SK-N-MC (cell line): ENCODE data around the gene CAMKMT.

Experiments used
- DNase-seq: peaks from one replicate; pipeline ENCODE4 v3.0.0-alpha.2; 2011; ENCODE audit warnings: low read depth, low spot score
- H3K27ac ChIP-seq: fragments of 200-600 bp; sonication (generic); 2 replicates; pipeline ENCODE4 v1.5.1; 2016; ENCODE audit warnings: mixed run types
- H3K36me3 ChIP-seq: fragments of 200-600 bp; sonication (generic); 2 replicates; pipeline ENCODE4 v1.6.1; 2017; ENCODE audit warnings: antibody characterized with exemption, low read length, mixed read lengths; ENCODE audit not compliant: insufficient read depth
- H3K4me3 ChIP-seq: fragments of 200-600 bp; sonication (generic); 2 replicates; pipeline ENCODE4 v1.5.1; 2016
- H3K9ac ChIP-seq: fragments of 200-600 bp; sonication (generic); 2 replicates; pipeline ENCODE4 v1.8.0; 2017; ENCODE audit warnings: mixed run types, mixed read lengths; ENCODE audit not compliant: insufficient read length
- H3K9me3 ChIP-seq: fragments of 200-600 bp; sonication (generic); 2 replicates; pipeline ENCODE4 v1.6.1; 2017; ENCODE audit warnings: low read depth, mild to moderate bottlenecking, antibody characterized with exemption, low read length, moderate library complexity, mixed read lengths
- EZH2 ChIP-seq: fragments of 200-600 bp; sonication (generic); IDR thresholded peaks from one replicate; pipeline ENCODE4 v1.6.1; 2017; ENCODE audit warnings: antibody characterized with exemption
- FOXP2 ChIP-seq: optimal IDR thresholded peaks from 2 replicates; pipeline ENCODE3; 2011; ENCODE audit warnings: mild to moderate bottlenecking, moderate library complexity; ENCODE audit not compliant: insufficient read depth; ENCODE audit errors: extremely low read length, control extremely low read depth
- POLR2AphosphoS5 ChIP-seq: IDR thresholded peaks from 2 replicates; pipeline ENCODE4 v1.6.1; 2012; ENCODE audit warnings: mild to moderate bottlenecking, low read depth, low read length, borderline replicate concordance

CAMKMT gene

DNA sequence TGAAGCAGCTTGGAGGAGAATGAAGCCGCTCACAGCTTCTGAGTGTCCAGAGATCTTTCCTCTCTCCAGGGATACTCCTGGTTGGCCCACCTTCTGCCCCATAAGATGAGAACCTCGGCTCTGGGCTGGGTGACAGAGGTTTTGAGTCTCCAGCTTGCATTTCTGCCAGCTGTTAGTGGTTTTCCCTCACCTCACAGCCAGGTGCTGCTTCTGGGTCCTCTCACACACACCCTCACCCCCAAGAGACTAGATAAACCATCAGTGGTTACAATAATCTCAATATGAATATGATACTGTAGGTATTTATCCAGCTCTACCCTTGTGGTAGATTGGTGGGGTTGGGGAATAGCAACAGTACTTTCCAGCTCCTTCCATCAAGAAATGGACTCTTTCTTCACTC, 418.0 kb downstream of the CAMKMT start:
- TF ChIP-seq EZH2 (no peak), FOXP2 (no peak), POLR2AphosphoS5 (no peak)
- no peak overlapping the region for H3K4me3 ChIP-seq
- no peaks in the 10 kb centered on the region for H3K36me3 ChIP-seq
- no peaks in the 10 kb centered on the region for H3K9me3 ChIP-seq
- no peak overlapping the region for H3K9ac ChIP-seq
- DNase-seq: no peak
- H3K27ac ChIP-seq: no peak overlapping the region

DNA sequence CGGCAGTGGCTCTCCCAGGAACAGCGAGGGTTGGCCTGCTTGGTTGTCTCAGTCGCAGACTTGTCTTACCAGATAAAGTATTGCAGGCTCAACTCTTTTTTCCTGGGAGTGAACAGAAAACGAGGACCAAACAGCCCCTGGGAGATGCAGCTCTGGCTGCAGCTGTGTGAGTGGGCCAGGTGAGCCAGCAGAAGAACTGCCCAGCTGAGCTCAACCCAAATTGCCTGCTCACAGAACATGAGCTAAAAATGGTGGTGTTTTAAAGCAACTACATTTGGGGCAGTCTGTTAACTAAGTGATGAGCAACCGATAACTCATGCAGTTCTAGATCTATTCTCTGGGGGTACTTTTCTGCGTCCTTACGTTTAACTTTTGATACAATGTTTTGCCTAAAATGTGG, 418.7 kb downstream of the CAMKMT start:
- H3K27ac ChIP-seq: no peak overlapping the region
- H3K9ac ChIP-seq: no peak overlapping the region
- no peaks in the 10 kb centered on the region for H3K9me3 ChIP-seq
- DNase-seq: no peak
- H3K4me3 ChIP-seq: no peak overlapping the region
- TF ChIP-seq POLR2AphosphoS5 (no peak), EZH2 (no peak), FOXP2 (no peak)
- no peaks in the 10 kb centered on the region for H3K36me3 ChIP-seq

DNA sequence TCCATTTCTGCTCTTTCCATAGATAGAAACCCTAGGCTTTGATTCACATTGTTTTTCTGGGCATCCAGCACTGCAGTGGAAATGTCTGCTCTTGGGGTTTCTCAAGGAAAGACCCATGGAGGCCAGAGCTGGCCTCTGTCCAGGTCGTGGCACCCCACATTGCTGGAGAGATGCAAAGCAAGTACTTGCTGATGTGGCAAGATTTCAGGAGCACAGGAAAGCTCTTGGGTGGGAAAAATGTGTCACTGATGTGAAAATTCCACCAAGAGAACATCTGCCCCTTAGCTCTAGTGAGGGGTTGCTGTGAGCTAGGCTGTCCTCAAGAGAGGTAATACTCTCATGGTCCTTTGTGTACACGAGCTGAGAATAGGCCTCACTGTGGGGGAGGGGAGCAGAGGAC, 423.7 kb downstream of the CAMKMT start:
- no peak overlapping the region for H3K27ac ChIP-seq
- TF ChIP-seq FOXP2 (no peak), POLR2AphosphoS5 (no peak), EZH2 (no peak)
- no peaks in the 10 kb centered on the region for H3K36me3 ChIP-seq
- H3K9ac ChIP-seq: no peak overlapping the region
- no peak for DNase-seq
- H3K4me3 ChIP-seq: no peak overlapping the region
- no peaks in the 10 kb centered on the region for H3K9me3 ChIP-seq

DNA sequence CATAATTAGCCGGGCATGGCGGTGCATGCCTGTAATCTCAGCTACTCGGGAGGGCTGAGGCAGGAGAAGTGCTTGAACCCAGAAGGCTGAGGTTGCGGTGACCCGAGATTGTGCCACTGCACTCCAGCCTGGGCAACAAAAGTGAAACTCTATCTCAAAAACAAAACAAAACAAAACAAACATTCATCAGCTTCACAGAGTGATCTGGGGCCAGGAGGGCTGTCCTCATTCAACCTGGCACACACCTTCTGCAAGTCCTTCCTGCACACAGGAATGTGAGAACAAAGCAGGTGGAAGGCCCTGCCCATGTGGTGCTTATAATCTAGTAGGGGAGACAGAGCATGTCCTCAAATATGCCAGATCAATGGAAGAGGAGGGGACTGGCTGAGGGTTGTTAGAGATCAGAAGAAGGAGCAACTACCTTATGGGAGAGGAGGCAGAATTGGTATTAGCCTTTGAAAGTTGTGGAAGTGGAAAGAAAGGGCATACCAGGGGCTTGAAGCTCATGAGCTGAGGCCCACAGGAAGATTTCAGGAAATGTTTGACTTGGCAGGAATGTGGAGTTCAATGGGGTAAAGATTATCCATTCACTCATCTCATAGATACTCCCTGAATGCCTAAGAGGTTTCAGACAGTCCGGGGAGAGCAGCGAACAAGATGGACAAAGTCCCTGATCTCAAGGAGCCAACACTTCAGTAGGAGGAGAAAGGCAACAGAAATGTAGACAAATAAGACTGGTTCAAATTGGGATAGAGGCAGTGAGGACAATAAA, 424.5 kb downstream of the CAMKMT start:
- no peak overlapping the region for H3K27ac ChIP-seq
- no peak for TF ChIP-seq EZH2
- no peak for TF ChIP-seq POLR2AphosphoS5
- no peak for TF ChIP-seq FOXP2
- DNase-seq: no peak
- no peaks in the 10 kb centered on the region for H3K9me3 ChIP-seq
- H3K4me3 ChIP-seq: no peak overlapping the region
- H3K36me3 ChIP-seq: no peaks in the 10 kb centered on the region
- H3K9ac ChIP-seq: no peak overlapping the region

GRCh38 chr2:44786817-44787214, 425.1 kb downstream of the CAMKMT start:
- no peak for DNase-seq
- Histone ChIP-seq H3K36me3 (no peaks in the 10 kb centered on the region), H3K4me3 (no peak overlapping the region), H3K9me3 (no peaks in the 10 kb centered on the region), H3K9ac (no peak overlapping the region), H3K27ac (no peak overlapping the region)
- TF ChIP-seq POLR2AphosphoS5 (no peak), EZH2 (no peak), FOXP2 (no peak)

DNA sequence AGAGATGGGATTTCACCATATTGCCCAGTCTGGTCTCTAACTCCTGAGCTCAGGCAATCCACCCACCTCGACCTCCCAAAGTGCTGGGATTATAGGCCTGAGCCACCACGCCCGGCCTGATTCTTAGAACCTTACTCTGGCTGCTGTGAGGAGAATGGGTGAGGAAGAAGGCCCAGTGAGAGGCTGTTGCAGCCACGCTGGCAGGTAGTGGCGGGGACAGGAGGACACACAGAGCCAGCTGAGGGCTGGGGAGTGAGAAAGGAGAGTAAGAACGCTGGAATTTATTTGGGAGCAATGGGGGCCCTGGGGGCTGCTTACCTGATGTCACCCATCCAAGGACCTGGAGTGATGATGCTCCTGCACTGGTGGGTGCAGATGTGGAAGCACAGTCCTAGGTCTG, 425.9 kb downstream of the CAMKMT start:
- H3K9ac ChIP-seq: no peak overlapping the region

DNA sequence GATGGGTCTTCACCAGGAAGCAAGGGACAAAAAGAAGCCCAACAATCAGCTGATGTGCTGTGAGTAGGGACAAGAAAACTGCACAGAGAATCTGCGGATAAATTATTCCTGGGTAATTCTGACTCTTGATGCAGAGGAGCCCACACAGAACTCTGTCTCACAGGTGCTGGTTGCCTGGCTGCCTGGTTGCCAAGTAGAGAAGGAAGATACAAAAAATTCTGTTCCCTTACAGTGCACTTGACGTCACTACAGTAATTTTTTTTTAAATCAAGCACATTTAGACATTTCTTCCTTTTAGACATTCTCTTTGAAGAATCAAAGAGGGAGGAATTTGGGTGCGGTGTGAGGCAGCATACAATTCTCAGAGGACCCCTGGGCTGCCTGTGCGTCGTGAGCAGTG, 427.7 kb downstream of the CAMKMT start:
- no peak for TF ChIP-seq FOXP2
- no peak for TF ChIP-seq EZH2
- TF ChIP-seq POLR2AphosphoS5: no peak
- no peak overlapping the region for H3K4me3 ChIP-seq
- H3K9ac ChIP-seq: no peak overlapping the region
- H3K36me3 ChIP-seq: no peaks in the 10 kb centered on the region
- no peak overlapping the region for H3K27ac ChIP-seq
- no peaks in the 10 kb centered on the region for H3K9me3 ChIP-seq
- DNase-seq: no peak

More for the DNA sequence above, 425.9 kb downstream of the CAMKMT start:
- TF ChIP-seq POLR2AphosphoS5: no peak
- no peak for TF ChIP-seq EZH2
- TF ChIP-seq FOXP2: no peak
- Histone ChIP-seq H3K27ac (no peak overlapping the region), H3K36me3 (no peaks in the 10 kb centered on the region), H3K4me3 (no peak overlapping the region), H3K9me3 (no peaks in the 10 kb centered on the region)
- DNase-seq: no peak

DNA sequence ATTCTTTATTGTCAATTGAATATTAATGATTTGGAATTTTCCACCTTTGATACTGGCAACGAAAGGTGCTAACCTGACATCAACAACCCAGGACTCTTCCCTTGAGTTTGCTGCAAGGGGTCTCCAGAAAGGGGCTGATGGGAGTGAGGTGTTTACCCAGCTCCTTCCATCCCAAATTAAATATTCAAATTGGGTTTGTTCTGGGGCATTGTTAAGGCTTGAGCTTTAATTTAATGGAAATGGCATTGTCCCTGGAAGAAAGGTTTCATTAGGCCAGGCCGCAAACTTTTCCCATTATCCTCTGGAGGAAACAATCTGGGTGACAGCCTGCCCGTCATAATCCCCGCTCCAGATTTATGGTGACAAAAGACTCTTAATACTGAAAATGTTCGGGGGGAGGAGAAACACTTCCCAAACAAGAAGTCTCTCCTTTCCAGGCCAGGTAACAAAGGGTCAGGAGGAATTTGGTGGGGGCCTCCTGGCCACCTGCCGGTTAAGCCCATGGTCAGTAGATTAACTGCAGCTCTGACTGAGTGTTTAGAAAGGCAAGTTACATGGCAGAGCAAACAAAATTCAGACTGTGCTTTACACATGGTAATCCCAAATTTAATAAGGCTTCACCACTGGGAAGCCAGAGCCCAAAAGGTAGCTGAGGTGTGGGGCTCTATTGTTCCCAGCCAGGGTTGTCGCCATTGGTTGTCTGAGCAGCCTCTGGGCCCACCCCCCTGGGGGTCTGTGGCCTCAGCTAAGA, 428.4 kb downstream of the CAMKMT start:
- Histone ChIP-seq H3K9me3 (no peaks in the 10 kb centered on the region), H3K4me3 (no peak overlapping the region), H3K9ac (no peak overlapping the region), H3K36me3 (no peaks in the 10 kb centered on the region), H3K27ac (no peak overlapping the region)
- no peak for DNase-seq
- TF ChIP-seq POLR2AphosphoS5 (no peak), FOXP2 (no peak)

- H3K9me3 ChIP-seq: no peaks in the 10 kb centered on the region
- no peak for DNase-seq
- H3K9ac ChIP-seq: no peak overlapping the region
- TF ChIP-seq EZH2 (no peak), POLR2AphosphoS5 (no peak), FOXP2 (no peak)
- no peaks in the 10 kb centered on the region for H3K36me3 ChIP-seq
- H3K4me3 ChIP-seq: no peak overlapping the region
- H3K27ac ChIP-seq: no peak overlapping the region
These were observed 431.6 kb downstream of the CAMKMT start for GRCh38 chr2:44793322-44793870.
